Neural progenitor cell (in vitro differentiated cells): Measurements from ENCODE around the gene ZMYND8. TPM values are rescaled to one million over a fixed set of nuclear protein-coding genes. Genes with fewer than 3 reads are reported as not detected.
"Not testable (repeated sequence)": the region's sequence is repeated elsewhere in the genome, so short reads cannot be mapped to it uniquely, and the experiment has no call there.

Experiments used
- DNase-seq: peaks from one replicate; pipeline ENCODE4 v3.0.0-alpha.2; 2016; ENCODE audit warnings: low spot score
- H2AFZ ChIP-seq: fragments of 200-600 bp; sonication (generic); replicated peaks from 2 replicates; pipeline ENCODE4 v1.6.1; 2016; ENCODE audit warnings: antibody characterized with exemption
- H3F3A ChIP-seq: fragments of 200-600 bp; sonication (generic); 2 replicates; pipeline ENCODE4 v1.6.1; 2016; ENCODE audit warnings: antibody characterized with exemption, low read depth
- H3K27ac ChIP-seq: fragments of 200-600 bp; sonication (generic); 2 replicates; pipeline ENCODE4 v1.5.1; 2016; ENCODE audit warnings: mild to moderate bottlenecking
- H3K27me3 ChIP-seq: fragments of 200-600 bp; sonication (generic); 2 replicates; pipeline ENCODE4 v1.6.1; 2016; ENCODE audit warnings: mild to moderate bottlenecking, moderate library complexity
- H3K36me3 ChIP-seq: fragments of 200-600 bp; sonication (generic); 2 replicates; pipeline ENCODE4 v1.5.1; 2016
- H3K4me1 ChIP-seq: fragments of 200-600 bp; sonication (generic); 2 replicates; pipeline ENCODE4 v1.6.1; 2016; ENCODE audit warnings: mixed run types
- H3K4me2 ChIP-seq: fragments of 200-600 bp; sonication (generic); 2 replicates; pipeline ENCODE4 v1.6.1; 2016
- H3K4me3 ChIP-seq: fragments of 200-600 bp; sonication (generic); 2 replicates; pipeline ENCODE4 v1.5.1; 2016
- H3K79me2 ChIP-seq: fragments of 200-600 bp; sonication (generic); 2 replicates; pipeline ENCODE4 v1.6.1; 2016; ENCODE audit warnings: low read depth
- H3K9ac ChIP-seq: fragments of 200-600 bp; sonication (generic); 2 replicates; pipeline ENCODE4 v1.6.1; 2016
- H3K9me3 ChIP-seq: fragments of 200-600 bp; sonication (generic); 2 replicates; pipeline ENCODE4 v1.5.1; 2016; ENCODE audit warnings: low read depth
- H4K20me1 ChIP-seq: fragments of 200-600 bp; sonication (generic); 2 replicates; pipeline ENCODE4 v1.6.1; 2016; ENCODE audit warnings: low read depth
- H3K27ac Mint-ChIP-seq: 3 replicates; pipeline ENCODE4 v1.8.0; 2021; ENCODE audit warnings: mixed read lengths
- H3K27me3 Mint-ChIP-seq: 2 replicates; pipeline ENCODE4 v1.8.0; 2022; ENCODE audit warnings: low read depth, mild to moderate bottlenecking, inconsistent platforms, moderate library complexity, mixed read lengths; ENCODE audit not compliant: insufficient read depth
- H3K36me3 Mint-ChIP-seq: 3 replicates; pipeline ENCODE4 v1.8.0; 2021; ENCODE audit warnings: mixed read lengths
- H3K4me1 Mint-ChIP-seq: 3 replicates; pipeline ENCODE4 v1.8.0; 2021; ENCODE audit warnings: mixed read lengths
- H3K4me3 Mint-ChIP-seq: 3 replicates; pipeline ENCODE4 v1.8.0; 2021; ENCODE audit warnings: mild to moderate bottlenecking, moderate library complexity, mixed read lengths
- H3K9me3 Mint-ChIP-seq: 3 replicates; pipeline ENCODE4 v1.8.0; 2020; ENCODE audit warnings: mixed read lengths
- CTCF ChIP-seq: fragments of 200-600 bp; sonication (generic); IDR thresholded peaks from 2 replicates; pipeline ENCODE4 v1.5.1; 2017; ENCODE audit warnings: antibody characterized with exemption, mild to moderate bottlenecking
- EZH2 ChIP-seq: fragments of 200-600 bp; sonication (generic); IDR thresholded peaks from 2 replicates; pipeline ENCODE4 v1.6.1; 2017; ENCODE audit warnings: antibody characterized with exemption, mild to moderate bottlenecking, moderate library complexity
- EZH2phosphoT487 ChIP-seq: fragments of 200-600 bp; sonication (generic); IDR thresholded peaks from 2 replicates; pipeline ENCODE4 v1.6.1; 2017; ENCODE audit warnings: antibody characterized with exemption
- total RNA-seq: library from RNA; depleted of rRNA; stranded (reverse); fragments of >200 nt; gene quantifications from 2 replicates; pipeline ENCODE4 v1.2.3, GENCODE V29; 2015; ENCODE audit warnings: low replicate concordance

The ZMYND8 gene
- total RNA-seq, 1 donor from 2014 or later: 59.4 TPM

- H3K36me3 Mint-ChIP-seq: peaks cover 44% of the 10 kb centered on the region
- H3K4me3 Mint-ChIP-seq: no peak overlapping the region
- Histone ChIP-seq H3F3A (peaks cover 27% of the 10 kb centered on the region), H3K4me2 (no peak overlapping the region), H3K4me3 (no peak overlapping the region), H3K9ac (no peak overlapping the region), H4K20me1 (peaks cover 10% of the 10 kb centered on the region), H3K4me1 (peaks cover 10% of the 10 kb centered on the region), H2AFZ (no peak overlapping the region), H3K79me2 (peaks cover 63% of the 10 kb centered on the region), H3K9me3 (no peaks in the 10 kb centered on the region), H3K36me3 (peaks cover 12% of the 10 kb centered on the region), H3K27me3 (no peaks in the 10 kb centered on the region), H3K27ac (peak overlapping the region; percentile 73)
- DNase-seq: no peak
- TF ChIP-seq EZH2phosphoT487: no peak
- peaks cover 20% of the 10 kb centered on the region for H3K4me1 Mint-ChIP-seq
- H3K9me3 Mint-ChIP-seq: no peaks in the 10 kb centered on the region
- no peak overlapping the region for H3K27ac Mint-ChIP-seq
- H3K27me3 Mint-ChIP-seq: peaks cover 2% of the 10 kb centered on the region
Measured at GRCh38 chr20:47281376-47281775, 75.1 kb downstream of the ZMYND8 start.

GRCh38 chr20:47280668-47281067 is 75.8 kb downstream of the ZMYND8 start:
- H3F3A ChIP-seq: peaks cover 34% of the 10 kb centered on the region
- H3K9ac ChIP-seq: no peak overlapping the region
- no peaks in the 10 kb centered on the region for H3K9me3 ChIP-seq
- peak overlapping the region; percentile 1 for H3K27ac Mint-ChIP-seq
- peak overlapping the region; percentile 73 for H3K27ac ChIP-seq
- H3K79me2 ChIP-seq: peaks cover 65% of the 10 kb centered on the region
- H3K36me3 ChIP-seq: peaks cover 11% of the 10 kb centered on the region
- peaks cover 10% of the 10 kb centered on the region for H3K4me1 ChIP-seq
- no peak for DNase-seq
- no peak for TF ChIP-seq EZH2
- TF ChIP-seq CTCF: no peak
- no peak for TF ChIP-seq EZH2phosphoT487
- H3K36me3 Mint-ChIP-seq: peaks cover 44% of the 10 kb centered on the region
- no peaks in the 10 kb centered on the region for H3K9me3 Mint-ChIP-seq
- H3K4me3 Mint-ChIP-seq: no peak overlapping the region
- no peaks in the 10 kb centered on the region for H3K27me3 ChIP-seq
- peaks cover 20% of the 10 kb centered on the region for H3K4me1 Mint-ChIP-seq
- H3K4me2 ChIP-seq: no peak overlapping the region
- no peak overlapping the region for H2AFZ ChIP-seq
- H3K4me3 ChIP-seq: no peak overlapping the region
- peaks cover 2% of the 10 kb centered on the region for H3K27me3 Mint-ChIP-seq
- H4K20me1 ChIP-seq: peaks cover 11% of the 10 kb centered on the region

GRCh38 chr20:47280228-47280627 is 76.3 kb downstream of the ZMYND8 start:
- Histone ChIP-seq H3K79me2 (peaks cover 65% of the 10 kb centered on the region), H3K4me2 (no peak overlapping the region), H3K36me3 (peaks cover 6% of the 10 kb centered on the region), H4K20me1 (peaks cover 13% of the 10 kb centered on the region), H3K27me3 (no peaks in the 10 kb centered on the region), H3K4me3 (no peak overlapping the region), H3K9me3 (no peaks in the 10 kb centered on the region), H3F3A (peaks cover 35% of the 10 kb centered on the region), H3K27ac (peak overlapping the region; percentile 50), H3K4me1 (peaks cover 10% of the 10 kb centered on the region), H3K9ac (no peak overlapping the region), H2AFZ (no peak overlapping the region)
- no peak for TF ChIP-seq EZH2
- no peak for TF ChIP-seq EZH2phosphoT487
- TF ChIP-seq CTCF: no peak
- DNase-seq: no peak
- no peak overlapping the region for H3K27ac Mint-ChIP-seq
- H3K36me3 Mint-ChIP-seq: peaks cover 42% of the 10 kb centered on the region
- no peak overlapping the region for H3K4me3 Mint-ChIP-seq
- H3K4me1 Mint-ChIP-seq: peaks cover 20% of the 10 kb centered on the region
- H3K27me3 Mint-ChIP-seq: peaks cover 2% of the 10 kb centered on the region
- no peaks in the 10 kb centered on the region for H3K9me3 Mint-ChIP-seq

DNA sequence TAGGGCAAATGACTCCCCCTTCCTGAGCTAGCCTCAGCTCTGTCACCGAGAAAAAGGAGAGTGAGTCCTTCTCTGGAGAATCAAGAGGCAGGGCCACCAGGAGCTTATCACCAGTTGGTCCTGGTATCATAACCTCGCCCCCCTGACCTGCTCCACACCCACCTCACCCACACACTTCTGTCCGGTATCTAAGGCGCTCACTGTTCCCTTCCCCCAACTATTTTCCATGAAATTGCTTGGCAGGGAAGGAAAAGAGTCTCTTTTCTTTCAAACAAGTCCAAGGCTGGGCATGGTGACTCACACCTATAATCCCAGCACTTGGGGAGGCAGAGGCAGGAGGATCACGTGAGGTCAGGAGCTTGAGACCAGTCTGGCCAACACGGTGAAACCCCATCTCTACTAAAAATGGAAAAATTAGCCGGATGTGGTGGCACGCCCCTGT is 77.6 kb downstream of the ZMYND8 start:
- DNase-seq: no peak
- no peaks in the 10 kb centered on the region for H3K36me3 ChIP-seq
- no peak overlapping the region for H3K27ac Mint-ChIP-seq
- no peak overlapping the region for H3K4me2 ChIP-seq
- no peaks in the 10 kb centered on the region for H3K9me3 Mint-ChIP-seq
- H4K20me1 ChIP-seq: peaks cover 13% of the 10 kb centered on the region
- H3K79me2 ChIP-seq: peaks cover 72% of the 10 kb centered on the region
- no peak overlapping the region for H2AFZ ChIP-seq
- no peaks in the 10 kb centered on the region for H3K9me3 ChIP-seq
- H3K27me3 ChIP-seq: no peaks in the 10 kb centered on the region
- H3K27ac ChIP-seq: peak overlapping the region; percentile 50
- peaks cover 10% of the 10 kb centered on the region for H3K4me1 ChIP-seq
- H3K9ac ChIP-seq: no peak overlapping the region
- H3K4me1 Mint-ChIP-seq: peaks cover 24% of the 10 kb centered on the region
- TF ChIP-seq CTCF: no peak
- TF ChIP-seq EZH2phosphoT487: no peak
- no peak for TF ChIP-seq EZH2
- H3K27me3 Mint-ChIP-seq: peaks cover 2% of the 10 kb centered on the region
- H3K36me3 Mint-ChIP-seq: peaks cover 33% of the 10 kb centered on the region
- peaks cover 37% of the 10 kb centered on the region for H3F3A ChIP-seq
- H3K4me3 Mint-ChIP-seq: no peak overlapping the region
- H3K4me3 ChIP-seq: no peak overlapping the region

DNA sequence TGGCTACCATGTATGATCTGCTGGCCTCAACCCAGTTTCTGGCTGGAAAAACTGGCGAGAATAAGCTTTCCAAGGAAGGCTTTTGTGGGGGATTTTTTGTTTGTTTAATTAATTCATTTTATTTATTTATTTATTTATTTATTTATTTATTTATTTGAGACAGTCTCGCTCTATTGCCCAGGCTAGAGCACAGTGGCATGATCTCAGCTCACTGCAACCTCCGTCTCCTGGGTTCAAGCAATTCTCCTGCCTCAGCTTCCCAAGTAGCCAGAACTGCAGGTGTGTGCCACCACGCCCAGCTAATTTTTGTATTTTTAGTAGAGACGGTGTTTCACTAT is 79.0 kb downstream of the ZMYND8 start:
- not testable (repeated sequence) for H3K4me3 Mint-ChIP-seq, H3K4me2 ChIP-seq, H3K27ac Mint-ChIP-seq

More for the DNA sequence above, 79.0 kb downstream of the ZMYND8 start:
- Histone ChIP-seq H4K20me1 (peaks cover 19% of the 10 kb centered on the region), H3K27ac (peak overlapping the region; percentile 41), H3F3A (peaks cover 37% of the 10 kb centered on the region), H3K79me2 (peaks cover 79% of the 10 kb centered on the region), H3K4me1 (peaks cover 10% of the 10 kb centered on the region)
- H2AFZ ChIP-seq, H3K9me3 Mint-ChIP-seq, H3K27me3 ChIP-seq, DNase-seq, H3K4me3 ChIP-seq, H3K9ac ChIP-seq, H3K9me3 ChIP-seq, H3K27me3 Mint-ChIP-seq, H3K36me3 ChIP-seq: not testable (repeated sequence)
- Mint-ChIP-seq H3K36me3 (peaks cover 30% of the 10 kb centered on the region), H3K4me1 (peaks cover 22% of the 10 kb centered on the region)
